HG02623 (cell line): ENCODE results near the gene SND1.

ENCODE experiments used
- ATAC-seq: cut with Tn5 transposase; IDR thresholded peaks from one replicate; pipeline ENCODE4 v1.9.1; 2021; ENCODE audit warnings: moderate library complexity; ENCODE audit not compliant: unreplicated experiment

The SND1 gene

GRCh38 chr7:127651556-127652332, at the start of gene SND1:
SND1 (plus strand) TSS chr7:127652194; CDS start chr7:127652374, 180 bp downstream.
- ATAC-seq, result peak; percentile 93

GRCh38 chr7:127608446-127608845, 43.5 kb upstream of the SND1 start:
- no peak for ATAC-seq

GRCh38 chr7:127609297-127609696, 42.7 kb upstream of the SND1 start:
- ATAC-seq, result no peak

GRCh38 chr7:127612263-127612662, 39.7 kb upstream of the SND1 start:
- no peak for ATAC-seq

GRCh38 chr7:127616724-127617123, 35.3 kb upstream of the SND1 start:
- no peak for ATAC-seq

GRCh38 chr7:127618042-127618441, 34.0 kb upstream of the SND1 start, which contains the start of gene PAX4:
PAX4 (minus strand) TSS chr7:127618142; CDS start chr7:127615928, 2,214 bp downstream.
- no peak for ATAC-seq

- no peak for ATAC-seq
Measured at GRCh38 chr7:127618775-127619174, 33.2 kb upstream of the SND1 start.

GRCh38 chr7:127619681-127620405, 32.2 kb upstream of the SND1 start:
- ATAC-seq, result no peak

GRCh38 chr7:127620406-127621233, 31.4 kb upstream of the SND1 start:
- ATAC-seq, result no peak

- no peak for ATAC-seq
Measured at GRCh38 chr7:127625331-127625730, 26.7 kb upstream of the SND1 start.

- no peak for ATAC-seq
Measured at GRCh38 chr7:127628445-127628844, 23.5 kb upstream of the SND1 start.

- no peak for ATAC-seq
Measured at GRCh38 chr7:127629268-127629854, 22.6 kb upstream of the SND1 start.

GRCh38 chr7:127632276-127632910, 19.6 kb upstream of the SND1 start:
- ATAC-seq, result no peak

- no peak for ATAC-seq
Measured at GRCh38 chr7:127635659-127636285, 16.2 kb upstream of the SND1 start.

- ATAC-seq, result no peak
Measured at GRCh38 chr7:127638197-127638596, 13.8 kb upstream of the SND1 start.

- ATAC-seq, result no peak
Measured at GRCh38 chr7:127644484-127644883, 7.5 kb upstream of the SND1 start.

GRCh38 chr7:127647636-127648035, 4.4 kb upstream of the SND1 start:
- no peak for ATAC-seq

- no peak for ATAC-seq
Measured at GRCh38 chr7:127648986-127649385, 3.0 kb upstream of the SND1 start.

GRCh38 chr7:127650847-127651555, 993 bp upstream of the SND1 start:
- no peak for ATAC-seq
